ENCODE results near the gene KRTAP5-8. TPM values are rescaled to one million over a fixed set of nuclear protein-coding genes. Genes with fewer than 3 reads are reported as not detected.
"Not testable (repeated sequence)": the region's sequence is repeated elsewhere in the genome, so short reads cannot be mapped to it uniquely, and the experiment has no call there.

Gene KRTAP5-8
- total RNA-seq, 8 experiments from 2014 or later: 0.11 to 0.81 (median 0.37) TPM; not detected in 1

- Histone ChIP-seq H3K4me3 (no peak overlapping the region), H3K4me1 (replicated peaks in 1 of 2) (no peaks in the 10 kb centered on the region), H3K27ac (no peak overlapping the region)
- in situ Hi-C loops (cut with MboI; ENCODE audit: low pct_unique_long_range_greater_than_20kb in 2 of 9, low sequenced_read_pairs in 9 of 9, unreplicated experiment in 9 of 9): no loop called here
- ATAC-seq (replicated peaks in 6 of 8): no peak
- 17 to 43% (median 25%) methylated on average over 1 of the region's 2 CpGs; no CpG with 5 or more reads in 5 of the 10 experiments for WGBS, 10 experiments
Measured at GRCh38 chr11:71525938-71526495, 11.8 kb upstream of the KRTAP5-8 start.

GRCh38 chr11:71526796-71527575 is 10.8 kb upstream of the KRTAP5-8 start, which contains the start of gene KRTAP5-7:
Gene KRTAP5-7 (plus strand): TSS chr11:71527267. CDS start chr11:71527301, 34 bp downstream.
- H3K4me3 ChIP-seq; H3K4me1 ChIP-seq (replicated peaks in 1 of 2); ATAC-seq (replicated peaks in 6 of 8); in situ Hi-C loops (cut with MboI; ENCODE audit: low pct_unique_long_range_greater_than_20kb in 2 of 9, low sequenced_read_pairs in 9 of 9, unreplicated experiment in 9 of 9); H3K27ac ChIP-seq: not testable (repeated sequence)
- WGBS, 10 experiments: 0 to 57% (median 41%) methylated on average over 2 to 7 of the region's 10 CpGs; no CpG with 5 or more reads in 2 of the 10 experiments

- in situ Hi-C loops (cut with MboI; ENCODE audit: low pct_unique_long_range_greater_than_20kb in 2 of 9, low sequenced_read_pairs in 9 of 9, unreplicated experiment in 9 of 9): no loop called here
- Histone ChIP-seq H3K27ac (no peak overlapping the region), H3K4me3 (no peak overlapping the region), H3K4me1 (replicated peaks in 1 of 2) (no peaks in the 10 kb centered on the region)
- no peak for ATAC-seq (replicated peaks in 6 of 8)
- 13 to 88% (median 60%) methylated on average over 1 to 5 of the region's 6 CpGs; no CpG with 5 or more reads in 4 of the 10 experiments for WGBS, 10 experiments
Measured at GRCh38 chr11:71527576-71528210, 10.1 kb upstream of the KRTAP5-8 start.

- WGBS, 10 experiments: 61 to 100% (median 88%) methylated on average over 1 to 11 of the region's 11 CpGs; no CpG with 5 or more reads in 2 of the 10 experiments
- ATAC-seq (replicated peaks in 6 of 8): peak in 5 of 8 experiments; percentile 57 to 79 (median 64)
- in situ Hi-C loops (cut with MboI; ENCODE audit: low pct_unique_long_range_greater_than_20kb in 2 of 9, low sequenced_read_pairs in 9 of 9, unreplicated experiment in 9 of 9): no loop called here
Measured at GRCh38 chr11:71530602-71531001, 7.2 kb upstream of the KRTAP5-8 start.

GRCh38 chr11:71532036-71532610 is 5.7 kb upstream of the KRTAP5-8 start:
- Histone ChIP-seq H3K27ac (no peak overlapping the region), H3K4me3 (no peak overlapping the region), H3K4me1 (replicated peaks in 1 of 2) (peaks cover 5 to 13% of the 10 kb centered on the region in 2 donors)
- ATAC-seq (replicated peaks in 6 of 8): no peak
- in situ Hi-C loops (cut with MboI; ENCODE audit: low pct_unique_long_range_greater_than_20kb in 2 of 9, low sequenced_read_pairs in 9 of 9, unreplicated experiment in 9 of 9): no loop called here
- WGBS, 10 experiments: 36 to 100% (median 73%) methylated on average over 1 to 10 of the region's 10 CpGs; no CpG with 5 or more reads in 1 of the 10 experiments

More at GRCh38 chr11:71530602-71531001, 7.2 kb upstream of the KRTAP5-8 start:
- peaks cover 5 to 8% of the 10 kb centered on the region in 2 donors for H3K4me1 ChIP-seq (replicated peaks in 1 of 2)
- no peak overlapping the region for H3K4me3 ChIP-seq
- no peak overlapping the region for H3K27ac ChIP-seq

- in situ Hi-C loops (cut with MboI; ENCODE audit: low pct_unique_long_range_greater_than_20kb in 2 of 9, low sequenced_read_pairs in 9 of 9, unreplicated experiment in 9 of 9); ATAC-seq (replicated peaks in 6 of 8): not testable (repeated sequence)
Measured at GRCh38 chr11:71534711-71535608, 2.9 kb upstream of the KRTAP5-8 start.

GRCh38 chr11:71535825-71536224 is 2.0 kb upstream of the KRTAP5-8 start:
- no peak overlapping the region for H3K27ac ChIP-seq
- peaks cover 5 to 13% of the 10 kb centered on the region in 2 donors for H3K4me1 ChIP-seq (replicated peaks in 1 of 2)
- in situ Hi-C loops (cut with MboI; ENCODE audit: low pct_unique_long_range_greater_than_20kb in 2 of 9, low sequenced_read_pairs in 9 of 9, unreplicated experiment in 9 of 9): no loop called here
- WGBS, 10 experiments: 40 to 100% (median 87%) methylated on average over 1 to 9 of the region's 9 CpGs
- no peak for ATAC-seq (replicated peaks in 6 of 8)
- H3K4me3 ChIP-seq: no peak overlapping the region

More at GRCh38 chr11:71534711-71535608, 2.9 kb upstream of the KRTAP5-8 start:
- WGBS, 10 experiments: 0 to 88% (median 58%) methylated on average over 1 to 6 of the region's 17 CpGs; no CpG with 5 or more reads in 1 of the 10 experiments
- peaks cover 5 to 13% of the 10 kb centered on the region in 2 donors for H3K4me1 ChIP-seq (replicated peaks in 1 of 2)
- H3K27ac ChIP-seq: peak overlapping the region; percentile 63 to 70
- not testable (repeated sequence) for H3K4me3 ChIP-seq

- in situ Hi-C loops (cut with MboI; ENCODE audit: low pct_unique_long_range_greater_than_20kb in 2 of 9, low sequenced_read_pairs in 9 of 9, unreplicated experiment in 9 of 9): no loop called here
- no peak for ATAC-seq (replicated peaks in 6 of 8)
- H3K4me3 ChIP-seq: no peak overlapping the region
- 44 to 91% (median 81%) methylated on average over 1 to 7 of the region's 9 CpGs; no CpG with 5 or more reads in 1 of the 10 experiments for WGBS, 10 experiments
- no peak overlapping the region for H3K27ac ChIP-seq
- peaks cover 5 to 13% of the 10 kb centered on the region in 2 donors for H3K4me1 ChIP-seq (replicated peaks in 1 of 2)
Measured at GRCh38 chr11:71537537-71537936, 288 bp upstream of the KRTAP5-8 start.

- WGBS, 10 experiments: 33 to 86% (median 73%) methylated on average over 3 to 4 of the region's 4 CpGs; no CpG with 5 or more reads in 7 of the 10 experiments
- ATAC-seq (replicated peaks in 6 of 8): peak in 5 of 8 experiments; percentile 78 to 92 (median 82)
- peaks cover 5 to 13% of the 10 kb centered on the region in 2 donors for H3K4me1 ChIP-seq (replicated peaks in 1 of 2)
- in situ Hi-C loops (cut with MboI; ENCODE audit: low pct_unique_long_range_greater_than_20kb in 2 of 9, low sequenced_read_pairs in 9 of 9, unreplicated experiment in 9 of 9): no loop called here
- H3K4me3 ChIP-seq: no peak overlapping the region
- no peak overlapping the region for H3K27ac ChIP-seq
Measured at GRCh38 chr11:71538666-71538990, 803 bp downstream of the KRTAP5-8 start.

GRCh38 chr11:71539017-71539416 is 1.2 kb downstream of the KRTAP5-8 start:
- peaks cover 5 to 13% of the 10 kb centered on the region in 2 donors for H3K4me1 ChIP-seq (replicated peaks in 1 of 2)
- whole genome bisulfite sequencing, 10 experiments: 20 to 95% (median 72%) methylated on average over 3 to 9 of the region's 11 CpGs; no CpG with 5 or more reads in 4 of the 10 experiments
- no peak overlapping the region for H3K27ac ChIP-seq
- in situ Hi-C loops (cut with MboI; ENCODE audit: low pct_unique_long_range_greater_than_20kb in 2 of 9, low sequenced_read_pairs in 9 of 9, unreplicated experiment in 9 of 9): no loop called here
- H3K4me3 ChIP-seq: no peak overlapping the region
- no peak for ATAC-seq (replicated peaks in 6 of 8)

- ATAC-seq (replicated peaks in 6 of 8); H3K27ac ChIP-seq; in situ Hi-C loops (cut with MboI; ENCODE audit: low pct_unique_long_range_greater_than_20kb in 2 of 9, low sequenced_read_pairs in 9 of 9, unreplicated experiment in 9 of 9); H3K4me1 ChIP-seq (replicated peaks in 1 of 2); H3K4me3 ChIP-seq: not testable (repeated sequence)
- 37 to 100% (median 76%) methylated on average over 1 to 6 of the region's 11 CpGs; no CpG with 5 or more reads in 4 of the 10 experiments for WGBS, 10 experiments
Measured at GRCh38 chr11:71539971-71540370, 2.1 kb downstream of the KRTAP5-8 start.
